GM18505 (cell line): ENCODE data around the gene KLK5.

Experiments used
- ATAC-seq: cut with Tn5 transposase; IDR thresholded peaks from one replicate; pipeline ENCODE4 v1.9.1; 2021; ENCODE audit not compliant: unreplicated experiment
- POLR2A ChIP-seq: IDR thresholded peaks from 4 replicates; pipeline ENCODE4 v1.6.1; 2011; ENCODE audit warnings: borderline replicate concordance; ENCODE audit not compliant: insufficient read depth, insufficient read length; ENCODE audit errors: extremely low read depth

The KLK5 gene

DNA sequence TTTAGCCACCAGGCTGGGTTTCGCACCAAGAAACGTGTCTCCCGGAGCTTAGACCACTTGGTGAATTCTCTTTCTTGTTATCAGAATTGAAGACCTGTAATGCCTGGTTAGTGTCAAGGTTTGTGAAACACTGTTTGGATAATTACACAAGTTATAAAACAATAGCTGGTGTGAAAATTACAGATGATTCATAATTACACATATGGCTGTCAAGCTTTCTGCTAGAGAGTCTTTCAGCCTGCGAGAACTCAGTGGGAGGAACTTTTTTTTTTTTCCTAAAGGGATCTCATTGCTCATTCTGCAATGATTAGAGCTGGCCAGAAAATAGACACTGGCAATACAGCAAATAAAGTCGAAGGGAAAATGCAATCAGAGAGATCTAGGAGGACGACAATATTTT, 28.3 kb downstream of the KLK5 start:
- ATAC-seq = no peak
- TF ChIP-seq POLR2A = no peak

DNA sequence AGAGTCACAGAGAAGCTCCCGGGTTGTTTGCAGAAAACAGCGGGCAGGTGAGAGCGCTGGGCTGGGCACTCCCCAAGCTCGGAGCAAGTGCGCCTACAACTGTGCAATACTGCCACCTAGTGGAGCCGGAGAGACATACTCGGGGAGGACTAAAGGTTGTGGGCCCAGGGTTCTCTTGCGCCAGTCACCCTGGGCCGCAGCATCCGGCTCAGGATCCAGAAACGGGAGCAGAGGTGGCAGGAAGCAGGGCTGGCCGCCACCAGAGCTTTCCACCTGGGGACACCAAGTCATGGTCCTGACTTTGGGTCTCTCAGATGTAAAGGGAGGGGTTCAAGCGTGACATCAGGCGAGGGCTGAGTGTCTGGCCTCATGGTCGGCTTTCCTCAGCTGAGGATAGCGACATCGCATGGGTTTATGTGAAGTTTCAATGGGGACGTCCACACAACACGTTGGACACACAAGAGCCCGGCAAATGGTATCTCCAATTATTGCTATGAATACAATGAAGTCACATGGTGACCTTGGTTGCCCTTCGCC, 30.5 kb downstream of the KLK5 start:
- no peak for TF ChIP-seq POLR2A
- ATAC-seq = peak; percentile 62

DNA sequence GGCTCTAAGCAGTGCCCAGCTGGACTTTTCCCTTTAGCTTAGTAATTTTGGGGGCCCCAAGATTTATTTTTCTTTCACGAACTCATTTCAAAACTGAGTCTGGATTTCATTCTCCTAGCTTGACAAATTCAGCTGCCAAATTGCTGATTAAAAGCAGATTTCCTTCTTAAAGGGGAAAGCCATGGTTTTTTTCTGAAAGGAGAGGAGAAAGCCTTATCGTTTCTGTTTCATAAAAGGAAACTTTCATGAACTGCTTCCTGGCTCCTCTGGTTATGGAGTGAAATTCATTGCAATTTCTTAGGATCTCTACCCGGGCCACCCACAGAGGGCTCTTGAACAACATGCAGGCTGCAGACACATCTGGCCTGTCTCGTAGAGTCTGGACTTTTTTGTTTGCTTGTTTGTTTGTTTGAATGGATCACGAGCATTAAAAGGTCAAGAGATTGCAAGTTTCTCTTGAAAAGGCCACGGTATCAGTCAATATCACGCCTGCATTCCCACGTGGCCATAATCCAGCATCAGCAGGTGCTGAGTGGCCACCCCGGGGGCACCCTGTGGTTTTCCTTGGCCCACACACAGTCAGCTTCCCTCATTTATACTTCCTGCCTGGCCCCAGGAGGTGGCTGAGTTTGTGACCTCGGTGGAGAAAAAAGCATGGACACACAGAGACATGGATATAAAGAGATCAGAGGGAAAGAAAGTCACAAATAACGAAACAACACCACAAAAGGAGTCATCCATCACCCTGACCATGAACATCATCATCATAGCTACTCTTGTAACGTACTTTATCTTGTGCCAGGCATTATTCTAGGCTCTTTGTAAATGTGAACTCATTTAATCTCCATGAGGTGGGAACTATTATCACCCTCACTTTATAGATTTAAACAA, 31.2 kb downstream of the KLK5 start:
- no peak for ATAC-seq
- TF ChIP-seq POLR2A = no peak

DNA sequence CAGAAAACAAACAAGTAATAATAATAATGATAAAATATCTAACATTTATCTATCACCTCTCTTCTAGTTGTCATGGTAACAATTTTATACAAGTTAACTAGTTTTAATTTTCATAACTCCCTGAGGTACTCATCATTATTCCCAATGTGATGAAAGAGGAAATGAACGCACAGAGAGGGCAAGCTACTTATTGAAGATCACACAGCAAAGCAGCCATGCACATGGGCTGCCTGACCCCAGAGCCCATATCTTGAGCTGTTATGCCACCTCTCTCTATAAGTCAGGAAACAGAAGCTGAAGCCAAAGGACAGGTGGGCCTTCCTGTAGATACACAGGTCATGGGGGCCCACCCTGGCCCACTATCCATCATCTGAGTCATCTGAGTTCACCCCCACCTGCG, 36.8 kb downstream of the KLK5 start:
- no peak for TF ChIP-seq POLR2A
- ATAC-seq = no peak

DNA sequence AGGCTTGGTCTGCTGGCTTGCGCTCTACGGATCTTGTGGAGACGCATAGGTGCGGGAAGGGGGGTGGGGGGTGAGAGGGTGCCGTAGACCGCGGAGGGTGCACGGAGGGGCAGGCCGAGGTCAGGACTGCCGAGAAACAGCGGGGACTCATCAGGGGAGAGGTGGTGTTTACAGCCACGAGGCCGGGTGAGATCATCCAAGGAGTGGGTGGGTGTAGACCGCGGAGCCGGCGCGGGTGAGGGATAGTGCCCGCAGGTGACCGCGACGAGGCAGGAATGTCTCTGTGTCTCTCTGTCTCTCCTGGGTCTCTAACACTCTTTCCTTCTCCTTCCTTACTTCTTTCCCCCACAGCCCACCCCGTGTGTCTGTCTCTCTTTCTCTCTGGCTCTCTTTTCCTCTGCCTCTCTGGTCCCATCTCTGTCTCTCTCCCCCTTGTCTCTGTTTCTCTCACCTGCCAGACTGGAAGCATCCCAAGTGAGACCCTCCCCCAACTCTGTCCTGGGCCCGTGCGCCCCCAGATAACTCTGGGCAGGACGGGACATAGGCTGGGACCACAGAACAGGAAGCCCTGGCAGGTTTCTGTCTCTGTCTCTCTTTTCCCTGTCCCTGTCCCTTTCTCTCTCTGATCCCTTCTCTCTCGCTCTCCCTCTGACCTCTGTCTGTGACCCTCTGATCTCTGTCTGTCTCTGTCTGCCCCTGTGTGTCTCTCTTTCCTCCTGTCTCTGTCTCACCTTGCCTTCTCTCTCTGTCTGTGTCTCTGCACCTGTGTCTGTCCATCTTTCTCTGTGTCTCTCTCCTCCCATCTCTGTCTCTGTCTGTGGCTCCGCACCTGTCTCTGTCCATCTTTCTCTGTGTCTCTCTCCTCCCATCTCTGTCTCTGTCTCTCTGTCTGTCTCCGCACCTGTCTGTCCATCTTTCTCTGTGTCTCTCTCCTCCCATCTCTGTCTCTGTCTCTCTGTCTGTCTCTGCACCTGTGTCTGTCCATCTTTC, 39.8 kb downstream of the KLK5 start:
- TF ChIP-seq POLR2A = no peak
- no peak for ATAC-seq

DNA sequence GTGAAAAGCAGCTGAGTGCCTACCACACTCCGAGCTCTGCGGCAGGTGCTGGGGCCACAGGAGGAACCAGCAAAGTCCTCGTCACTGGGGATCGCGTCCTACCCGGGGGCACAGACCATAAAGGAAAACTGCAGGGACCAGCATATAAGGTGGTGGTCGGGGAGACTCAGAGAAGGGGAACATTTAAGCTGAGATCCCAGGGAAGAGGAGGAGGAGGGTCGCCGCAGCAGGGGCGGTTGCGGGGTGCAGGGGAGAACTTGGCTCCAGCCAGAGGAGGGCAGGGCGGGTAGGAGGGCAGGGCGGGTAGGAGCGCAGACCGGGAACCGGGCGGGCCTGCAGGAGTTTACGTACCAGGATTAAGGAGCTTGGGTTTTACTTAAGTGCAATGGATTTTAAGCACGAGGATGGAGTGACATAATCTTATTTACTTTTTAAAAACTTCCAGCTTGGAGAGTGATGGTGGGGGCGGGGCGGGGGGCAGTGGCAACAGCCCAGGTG, 40.7 kb downstream of the KLK5 start:
- no peak for TF ChIP-seq POLR2A
- ATAC-seq = no peak

DNA sequence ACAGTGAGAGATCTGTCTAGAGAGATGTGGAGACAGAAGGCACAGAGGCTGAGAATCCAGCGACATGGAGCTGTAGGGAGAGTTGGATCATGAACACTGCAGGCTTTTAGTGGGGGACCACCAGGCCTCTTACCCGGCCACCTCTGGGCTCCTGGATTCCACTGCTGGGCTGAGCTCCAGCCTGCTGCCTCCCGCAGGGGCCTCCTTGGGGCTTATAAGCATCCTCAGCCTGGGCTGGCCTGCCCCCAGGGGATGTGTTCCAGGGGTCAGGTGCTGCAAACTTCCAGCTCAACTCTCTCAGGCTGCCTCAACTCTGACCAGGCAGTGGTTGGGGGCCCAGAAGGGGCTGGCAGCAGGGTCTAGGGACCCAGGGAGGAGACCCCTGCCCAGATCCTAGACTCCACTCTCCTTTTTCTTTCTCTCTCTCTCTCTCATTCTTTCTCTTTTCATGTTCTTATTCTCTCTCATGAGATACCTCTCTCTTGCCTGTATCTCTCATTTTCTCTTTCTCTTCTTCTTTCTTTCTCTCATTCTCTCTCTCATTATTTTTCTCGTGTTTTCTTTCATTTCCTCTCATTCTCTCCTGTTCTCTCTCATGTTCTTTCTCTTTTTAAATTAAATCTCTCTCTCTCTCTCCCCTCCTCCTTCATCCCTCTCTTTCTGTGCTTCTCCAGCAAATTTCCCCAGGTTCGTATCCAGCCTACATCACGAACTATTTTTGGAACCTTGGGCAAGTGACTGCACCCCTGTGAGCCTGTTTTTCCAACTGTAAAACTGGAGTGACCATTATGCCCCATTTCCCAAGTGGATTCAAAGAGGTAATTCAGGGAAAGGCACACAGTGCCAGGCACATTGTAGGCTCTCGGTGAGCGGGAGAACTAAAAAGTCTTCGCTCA, 41.4 kb downstream of the KLK5 start, which contains the start of gene KLK4:
Gene KLK4 (minus strand): TSS at position 190 of the 896 bp plus-strand sequence. CDS start 657 bp downstream, outside the sequence.
- no peak for TF ChIP-seq POLR2A
- ATAC-seq = no peak

DNA sequence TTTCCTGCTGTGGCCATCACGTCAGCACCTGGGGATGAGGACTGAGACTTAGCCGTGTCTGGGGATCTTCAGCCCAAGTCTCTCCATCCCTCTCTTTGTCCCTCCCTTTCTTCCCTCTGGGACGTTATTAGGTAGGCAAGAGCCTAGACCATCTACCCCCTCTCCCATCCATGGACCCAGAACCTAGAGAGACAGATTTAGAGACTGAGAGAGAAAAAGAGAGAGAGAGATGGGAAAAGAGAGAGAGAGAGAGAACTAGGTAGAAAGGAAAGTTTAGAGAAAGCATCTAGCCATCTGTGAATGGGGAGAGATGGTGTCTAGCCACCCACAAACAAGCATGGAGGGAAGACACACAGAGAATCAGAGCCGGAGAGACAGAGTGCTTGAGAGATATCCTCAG, 42.1 kb downstream of the KLK5 start:
- no peak for ATAC-seq

DNA sequence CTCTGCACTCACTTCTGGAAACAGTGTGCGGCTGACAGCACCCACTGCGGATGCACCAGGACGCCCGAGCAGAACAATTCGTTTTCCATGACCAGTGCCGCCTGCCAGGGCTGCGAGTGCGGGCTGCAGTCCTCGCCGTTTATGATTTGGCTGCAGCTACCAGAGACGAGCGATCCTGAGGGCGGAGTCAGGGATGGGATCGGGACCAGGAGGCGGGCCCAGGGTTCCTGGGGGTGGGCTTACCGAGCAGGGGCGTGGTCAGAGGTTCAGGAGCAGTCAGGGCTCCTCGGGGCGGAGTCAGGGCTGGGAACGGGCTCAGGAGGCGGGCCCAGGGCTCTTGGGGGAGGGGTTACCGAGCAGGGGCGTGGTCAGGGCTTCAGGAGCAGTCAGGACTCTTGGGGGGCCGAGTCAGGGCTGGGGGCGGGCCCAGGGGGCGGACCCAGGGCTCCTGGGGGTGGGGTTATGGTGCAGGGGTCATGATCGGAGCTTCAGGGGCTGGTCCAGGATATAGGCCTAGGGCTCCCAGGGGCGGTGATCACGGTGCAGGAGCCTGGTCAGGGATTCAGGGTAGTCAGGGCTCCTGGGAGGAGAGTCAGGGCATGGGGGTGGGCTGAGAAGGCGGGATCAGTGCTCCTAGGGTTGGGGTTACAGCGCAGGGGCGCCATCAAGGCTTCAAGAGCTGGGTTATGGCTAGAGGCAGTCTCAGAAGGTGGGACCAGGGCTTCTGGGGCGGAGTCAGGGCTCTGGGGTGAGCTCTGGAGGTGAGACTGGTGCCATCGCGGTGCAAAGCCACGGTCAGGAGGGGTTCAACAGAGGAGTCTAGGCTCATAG, 43.4 kb downstream of the KLK5 start:
- TF ChIP-seq POLR2A = no peak
- peak; percentile 62 for ATAC-seq

More for the DNA sequence above, 42.1 kb downstream of the KLK5 start:
- no peak for TF ChIP-seq POLR2A

DNA sequence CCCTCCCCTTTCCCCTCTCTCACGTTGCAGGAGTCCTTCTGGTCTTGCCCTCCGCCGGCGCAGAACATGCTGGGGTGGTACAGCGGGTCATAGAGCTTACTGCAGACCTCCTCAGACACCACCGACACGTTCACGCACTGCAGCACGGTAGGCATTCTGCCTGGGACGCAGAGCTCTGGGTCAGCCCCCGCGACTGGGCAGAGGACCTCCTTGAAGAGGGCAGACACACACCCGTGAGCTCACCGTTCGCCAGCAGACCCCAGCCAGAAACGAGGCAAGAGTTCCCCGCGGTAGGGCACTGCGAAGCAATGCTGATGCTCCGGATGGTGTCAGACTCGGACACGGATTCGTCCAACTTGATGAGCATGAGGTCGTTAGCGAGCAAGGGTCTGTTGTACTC, 44.5 kb downstream of the KLK5 start:
- no peak for TF ChIP-seq POLR2A
- ATAC-seq = no peak

DNA sequence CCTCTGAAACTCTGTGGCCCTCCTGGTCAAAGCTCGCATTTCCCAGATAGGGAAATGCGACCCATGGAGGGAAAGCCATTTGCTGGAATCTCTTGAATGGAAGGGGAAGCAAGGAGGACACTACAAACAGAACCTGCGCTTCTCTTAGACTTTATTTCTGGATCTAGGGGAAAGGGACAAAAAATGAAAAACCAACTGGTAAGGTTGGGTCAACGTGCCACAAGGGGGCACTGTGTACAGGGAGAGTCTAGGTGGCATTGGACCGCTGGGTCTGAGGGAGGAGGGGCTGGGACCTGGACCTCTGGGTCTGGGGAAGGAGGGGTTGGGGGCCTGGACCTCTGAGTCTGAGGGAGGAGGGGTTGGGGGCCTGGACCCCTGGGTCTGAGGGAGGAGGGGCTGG, 46.6 kb downstream of the KLK5 start:
- TF ChIP-seq POLR2A = no peak
- ATAC-seq = no peak

DNA sequence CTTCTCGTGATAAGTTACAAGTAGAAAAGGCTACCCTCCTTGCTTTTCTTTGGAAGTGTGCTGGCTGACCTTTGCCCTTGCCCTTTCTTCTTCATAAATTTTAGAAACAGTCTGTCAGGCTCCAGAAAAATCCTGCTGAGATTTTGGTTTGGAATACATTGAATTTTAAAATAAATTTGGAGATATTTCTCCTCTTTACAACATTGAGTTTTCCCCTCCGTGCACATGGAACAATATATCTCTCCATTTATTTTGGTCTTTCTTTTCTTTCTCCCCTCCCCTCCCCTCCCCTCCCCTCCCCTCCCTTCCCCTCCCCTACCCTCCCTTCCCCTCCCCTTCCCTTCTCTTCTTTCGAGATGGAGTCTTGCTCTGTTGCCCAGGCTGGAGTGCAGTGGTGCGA, 50.2 kb downstream of the KLK5 start:
- ATAC-seq = no peak

DNA sequence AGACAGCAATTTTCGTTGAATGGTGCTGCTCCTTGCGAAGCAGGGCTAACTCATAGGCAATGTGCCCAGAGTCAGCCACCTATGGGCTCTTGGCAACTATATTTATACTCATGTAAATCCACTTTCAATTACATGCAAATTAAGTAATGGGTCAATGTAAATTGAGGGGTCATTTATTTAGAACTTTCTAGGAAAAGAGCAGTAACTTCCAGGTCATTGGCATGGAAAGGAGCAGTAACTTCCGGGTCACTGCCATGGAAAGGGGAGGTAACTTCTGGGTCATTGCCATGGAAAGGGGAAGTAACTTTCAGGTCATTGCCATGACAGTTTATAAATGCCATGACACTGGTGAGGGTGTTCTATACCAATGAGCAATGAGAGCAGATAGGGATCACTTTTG, 53.3 kb downstream of the KLK5 start:
- no peak for TF ChIP-seq POLR2A

More for the DNA sequence above, 50.2 kb downstream of the KLK5 start:
- no peak for TF ChIP-seq POLR2A

More for the DNA sequence above, 53.3 kb downstream of the KLK5 start:
- no peak for ATAC-seq
